Adipocyte (in vitro differentiated cells): Measurements from ENCODE around the gene AKR1C8.
"Not testable (repeated sequence)": the region's sequence is repeated elsewhere in the genome, so short reads cannot be mapped to it uniquely, and the experiment has no call there.

Experiments
- DNase-seq: peaks from one replicate; pipeline ENCODE4 v3.0.0-alpha.2; 2015; ENCODE audit warnings: low read depth
- H3K27me3 ChIP-seq: replicated peaks from 2 replicates; pipeline ENCODE4 v1.7.0; 2013; ENCODE audit warnings: mild to moderate bottlenecking, low read length, moderate library complexity; ENCODE audit not compliant: control insufficient read depth, insufficient read depth
- H3K36me3 ChIP-seq: 2 replicates; pipeline ENCODE4 v1.7.0; 2013; ENCODE audit warnings: low read length, mild to moderate bottlenecking, moderate library complexity; ENCODE audit not compliant: control insufficient read depth, insufficient read depth, severe bottlenecking
- H3K4me1 ChIP-seq: 2 replicates; pipeline ENCODE4 v1.7.0; 2013; ENCODE audit warnings: mild to moderate bottlenecking, low read length, moderate library complexity; ENCODE audit not compliant: control insufficient read depth, insufficient read depth
- H3K4me3 ChIP-seq: 2 replicates; pipeline ENCODE4 v1.7.0; 2013; ENCODE audit warnings: mild to moderate bottlenecking, low read length, moderate library complexity
- H3K9ac ChIP-seq: 2 replicates; pipeline ENCODE4 v1.7.0; 2013; ENCODE audit warnings: mild to moderate bottlenecking, low read length, moderate library complexity
- H3K9me3 ChIP-seq: 2 replicates; pipeline ENCODE4 v1.7.0; 2013; ENCODE audit warnings: mild to moderate bottlenecking, low read length, moderate library complexity; ENCODE audit not compliant: control insufficient read depth

AKR1C8 gene

DNA sequence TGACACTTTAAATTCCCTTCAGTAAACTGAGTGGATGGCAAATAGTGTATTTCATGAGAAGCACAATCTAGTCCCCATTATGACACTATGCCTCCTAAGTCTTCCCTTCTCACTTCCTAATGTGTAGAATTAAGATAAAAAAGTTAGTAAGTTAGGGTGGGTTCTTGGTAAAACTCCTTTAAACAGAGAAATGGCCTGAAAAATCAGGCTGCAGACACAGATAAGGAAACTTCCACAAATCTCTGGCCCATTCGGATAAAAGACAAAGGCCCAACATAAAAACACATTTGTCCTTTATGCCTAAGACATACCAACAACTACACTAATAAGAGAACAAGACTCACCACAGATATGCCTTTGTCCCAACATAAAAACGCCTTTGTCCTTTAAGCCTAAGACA, 21.5 kb downstream of the AKR1C8 start:
- no peaks in the 10 kb centered on the region for H3K36me3 ChIP-seq
- H3K9me3 ChIP-seq = peaks cover 42% of the 10 kb centered on the region
- no peak overlapping the region for H3K9ac ChIP-seq
- H3K27me3 ChIP-seq = no peaks in the 10 kb centered on the region
- H3K4me3 ChIP-seq = no peak overlapping the region
- no peak for DNase-seq
- H3K4me1 ChIP-seq = no peaks in the 10 kb centered on the region

DNA sequence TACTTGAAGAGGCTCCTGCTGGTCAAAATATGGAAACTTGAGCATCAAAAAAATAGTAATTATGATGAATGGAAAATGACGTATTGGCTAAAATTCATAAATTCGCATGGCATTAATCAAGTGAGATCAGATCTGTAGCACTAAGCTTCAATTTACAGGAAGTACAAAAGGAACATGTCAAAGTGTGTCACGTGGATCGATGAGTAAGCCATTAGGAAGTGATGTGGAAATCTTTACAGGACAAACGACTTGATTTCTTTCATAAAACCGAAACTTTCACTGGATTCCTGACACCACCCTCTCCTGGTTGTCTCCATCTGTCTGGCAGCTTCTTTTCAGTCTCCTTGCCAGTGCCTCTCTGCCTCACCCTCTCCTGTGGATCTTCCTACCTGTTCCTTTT, 25.8 kb downstream of the AKR1C8 start:
- Histone ChIP-seq H3K27me3 (no peaks in the 10 kb centered on the region), H3K4me1 (no peaks in the 10 kb centered on the region), H3K9me3 (peaks cover 13% of the 10 kb centered on the region), H3K36me3 (no peaks in the 10 kb centered on the region), H3K4me3 (no peak overlapping the region), H3K9ac (no peak overlapping the region)
- DNase-seq = no peak

DNA sequence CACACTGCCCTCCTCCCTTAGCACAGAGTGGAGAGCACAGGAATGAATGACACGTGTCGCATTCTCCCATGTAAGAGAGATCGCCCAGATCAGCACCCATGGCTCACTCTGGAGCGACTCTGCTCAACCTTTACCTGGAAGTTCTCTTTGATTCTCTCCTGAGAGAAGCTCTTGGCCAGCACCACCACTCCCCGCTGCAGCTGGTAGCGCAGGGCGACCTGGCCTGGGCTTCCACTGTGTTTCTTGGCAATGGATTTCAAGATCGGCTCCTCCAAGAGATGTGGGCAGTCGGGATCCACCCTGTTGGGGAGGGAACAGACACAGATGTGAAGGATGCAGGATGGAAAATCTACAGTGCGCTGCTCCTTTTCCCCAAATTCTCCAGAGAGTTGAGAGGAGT, 27.4 kb downstream of the AKR1C8 start:
- DNase-seq = no peak
- H3K9ac ChIP-seq = no peak overlapping the region
- no peaks in the 10 kb centered on the region for H3K4me1 ChIP-seq
- no peaks in the 10 kb centered on the region for H3K9me3 ChIP-seq
- no peak overlapping the region for H3K4me3 ChIP-seq
- no peaks in the 10 kb centered on the region for H3K27me3 ChIP-seq
- H3K36me3 ChIP-seq = no peaks in the 10 kb centered on the region

DNA sequence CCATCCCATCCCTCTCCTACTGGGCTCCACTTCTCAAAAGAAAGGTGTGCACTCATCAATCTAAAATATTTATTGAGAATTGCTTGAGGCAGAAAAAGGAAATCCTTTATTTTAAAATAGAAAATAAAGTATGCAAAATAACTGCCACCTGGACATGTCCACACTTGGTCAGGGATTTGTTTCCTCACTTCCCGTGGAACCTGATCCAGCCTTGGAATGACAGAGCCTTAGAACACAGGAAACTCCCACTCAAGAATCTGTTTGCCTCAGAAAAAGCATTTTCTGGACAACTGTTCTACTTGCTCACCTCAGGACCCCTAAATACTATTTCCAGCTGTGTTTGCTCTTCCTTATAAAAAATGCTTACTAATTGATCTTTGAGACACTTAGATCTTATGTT, 29.0 kb downstream of the AKR1C8 start:
- Histone ChIP-seq H3K9me3 (no peaks in the 10 kb centered on the region), H3K4me1 (no peaks in the 10 kb centered on the region), H3K36me3 (no peaks in the 10 kb centered on the region), H3K4me3 (no peak overlapping the region), H3K27me3 (no peaks in the 10 kb centered on the region), H3K9ac (no peak overlapping the region)
- no peak for DNase-seq

DNA sequence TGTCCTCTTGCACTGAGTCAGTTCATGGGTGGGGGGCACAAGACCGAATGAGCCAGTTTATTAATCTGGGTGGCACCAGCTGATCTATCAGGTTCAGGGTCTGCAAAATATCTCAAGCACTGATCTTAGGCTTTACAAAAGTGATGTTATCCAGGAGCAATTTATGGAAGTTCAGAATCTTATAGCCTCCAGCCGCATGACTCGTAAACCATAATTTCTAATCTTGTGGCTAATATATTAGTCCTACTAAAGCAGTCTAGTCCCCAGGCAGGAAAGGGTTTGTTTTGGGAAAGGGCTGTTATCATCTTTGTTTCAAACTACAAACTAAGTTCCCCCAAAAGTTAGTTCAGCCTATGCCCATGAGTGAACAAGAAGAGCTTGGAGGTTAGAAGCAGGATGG, 33.9 kb downstream of the AKR1C8 start:
- Histone ChIP-seq H3K9ac (no peak overlapping the region), H3K4me1 (no peaks in the 10 kb centered on the region), H3K9me3 (peaks cover 8% of the 10 kb centered on the region), H3K36me3 (no peaks in the 10 kb centered on the region), H3K27me3 (no peaks in the 10 kb centered on the region), H3K4me3 (no peak overlapping the region)
- no peak for DNase-seq

DNA sequence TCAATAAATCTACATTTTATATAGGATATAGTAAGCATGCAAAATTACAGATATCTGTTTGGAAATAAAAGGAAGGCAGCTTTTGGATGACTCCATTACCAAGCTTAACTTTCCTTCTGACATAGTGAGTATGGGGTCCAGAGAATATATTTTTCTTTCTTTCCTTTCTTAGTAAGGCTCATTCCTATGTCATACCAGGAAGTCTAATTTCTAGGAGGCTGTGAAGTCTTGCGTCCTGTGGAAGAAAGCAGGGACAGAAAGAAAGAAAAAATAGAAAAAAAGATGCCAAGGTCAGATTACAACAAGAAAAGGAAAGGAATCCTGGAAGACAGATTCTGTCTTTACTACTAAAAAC, 36.3 kb downstream of the AKR1C8 start:
- no peak for DNase-seq
- H3K9ac ChIP-seq = no peak overlapping the region
- no peak overlapping the region for H3K4me3 ChIP-seq
- no peaks in the 10 kb centered on the region for H3K4me1 ChIP-seq
- peaks cover 8% of the 10 kb centered on the region for H3K9me3 ChIP-seq
- no peaks in the 10 kb centered on the region for H3K27me3 ChIP-seq
- no peaks in the 10 kb centered on the region for H3K36me3 ChIP-seq

DNA sequence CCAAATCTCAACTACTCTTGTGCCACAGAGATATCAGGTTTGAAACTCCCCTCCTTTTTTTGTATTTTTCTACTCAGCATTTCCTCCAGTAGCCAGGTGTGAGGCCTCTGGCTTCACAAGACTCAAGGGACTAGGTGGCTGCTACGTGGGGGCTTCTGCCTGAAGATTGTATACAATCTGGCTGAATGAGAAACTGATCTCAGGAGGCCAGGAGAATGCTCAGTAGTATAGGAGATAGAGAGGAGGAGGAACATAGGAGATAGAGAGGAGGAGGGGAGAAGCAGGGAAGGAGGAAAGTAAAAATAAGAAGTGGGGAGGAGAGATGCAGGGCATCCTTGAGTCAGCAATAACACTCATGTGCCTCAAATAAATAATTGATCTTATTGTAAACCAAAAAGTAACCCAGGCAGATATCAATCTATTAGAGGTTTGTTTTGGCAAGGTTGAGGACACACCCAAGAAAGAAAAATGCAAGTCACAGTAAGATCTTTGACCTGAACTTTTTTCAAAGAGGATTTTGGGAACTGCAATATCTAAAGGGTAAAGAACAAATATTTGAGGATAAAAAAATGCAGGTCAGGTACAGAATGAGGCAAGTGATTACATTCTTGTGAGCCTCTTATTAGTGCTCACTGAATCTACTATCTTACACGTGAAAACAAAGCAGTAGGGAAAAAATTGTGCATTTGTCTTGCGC, 36.8 kb downstream of the AKR1C8 start:
- Histone ChIP-seq H3K9me3 (peaks cover 8% of the 10 kb centered on the region), H3K4me3 (no peak overlapping the region), H3K4me1 (no peaks in the 10 kb centered on the region), H3K9ac (no peak overlapping the region), H3K27me3 (no peaks in the 10 kb centered on the region), H3K36me3 (no peaks in the 10 kb centered on the region)
- no peak for DNase-seq

DNA sequence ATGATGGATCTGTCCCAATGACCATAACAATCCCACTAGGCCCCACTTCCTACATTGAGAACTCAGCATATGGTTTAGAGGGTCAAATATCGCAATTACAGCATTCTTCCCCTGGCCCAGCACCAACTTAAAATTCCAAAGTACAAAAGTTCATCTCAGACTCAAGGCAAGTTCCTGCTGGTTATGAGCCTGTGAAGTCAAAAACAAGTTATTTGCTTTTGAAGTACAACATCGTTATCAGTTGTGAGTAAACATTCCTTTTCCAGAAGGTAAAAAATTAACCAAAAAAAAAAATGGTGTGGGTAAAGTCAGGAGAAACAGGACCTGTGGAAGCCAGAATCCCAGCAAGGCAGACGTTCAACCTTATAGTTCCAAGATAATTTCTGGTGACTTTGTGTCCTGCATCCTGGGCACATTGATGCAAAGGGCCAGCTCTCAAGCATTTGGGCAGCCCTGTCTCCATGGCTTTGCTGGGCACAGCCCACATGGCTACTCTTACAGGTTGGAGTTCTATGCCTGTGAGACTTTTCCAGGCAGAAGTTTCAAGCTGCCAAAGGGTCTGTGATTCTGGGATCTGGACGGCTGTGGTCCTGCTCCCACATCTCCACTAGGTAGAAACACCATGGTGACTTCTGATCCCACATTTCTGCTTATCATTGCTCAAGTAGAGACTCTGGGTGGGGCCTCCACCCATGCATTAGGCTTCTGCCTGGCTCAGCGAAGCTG, 37.5 kb downstream of the AKR1C8 start:
- no peak for DNase-seq
- Histone ChIP-seq H3K4me3 (no peak overlapping the region), H3K4me1 (no peaks in the 10 kb centered on the region), H3K9ac (no peak overlapping the region), H3K27me3 (no peaks in the 10 kb centered on the region), H3K36me3 (no peaks in the 10 kb centered on the region), H3K9me3 (peaks cover 8% of the 10 kb centered on the region)

DNA sequence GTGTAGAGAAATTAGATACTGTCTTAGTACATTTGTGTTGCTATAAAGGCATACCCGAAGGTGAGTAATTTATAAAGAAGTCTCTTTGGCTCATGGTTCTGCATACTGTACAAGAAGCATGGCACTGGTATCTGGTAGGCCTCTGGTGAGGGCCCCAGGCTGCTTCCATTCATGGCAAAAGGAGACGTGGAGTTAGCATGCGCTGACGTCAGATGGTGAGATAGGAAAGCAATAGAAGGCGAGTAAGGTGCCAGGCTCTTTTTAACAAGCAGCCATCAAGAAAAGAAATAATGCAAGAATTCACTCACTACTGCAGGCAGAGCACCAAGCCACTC, 38.1 kb downstream of the AKR1C8 start:
- Histone ChIP-seq H3K36me3 (no peaks in the 10 kb centered on the region), H3K9me3 (peaks cover 8% of the 10 kb centered on the region), H3K27me3 (no peaks in the 10 kb centered on the region), H3K4me3 (no peak overlapping the region), H3K9ac (no peak overlapping the region), H3K4me1 (no peaks in the 10 kb centered on the region)
- no peak for DNase-seq

DNA sequence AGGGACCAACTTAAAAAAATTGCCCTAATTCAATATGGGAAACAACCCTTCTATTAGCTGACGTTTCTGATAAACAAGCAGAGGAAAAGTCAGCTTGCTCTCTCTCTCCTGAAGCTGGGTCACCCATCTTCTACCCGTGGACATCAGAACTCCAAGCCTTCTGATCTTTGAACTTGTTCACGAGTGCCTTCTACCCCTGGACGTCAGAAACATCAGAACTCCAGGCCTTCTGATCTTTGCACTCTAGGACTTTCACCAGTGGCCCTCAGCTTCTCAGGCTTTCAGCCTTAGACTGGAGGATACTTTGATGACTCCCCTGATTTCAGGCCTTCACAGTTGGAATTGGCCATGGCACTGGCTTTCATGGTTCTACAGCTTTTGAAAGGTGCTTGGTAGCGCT, 41.8 kb downstream of the AKR1C8 start:
- no peak for DNase-seq

DNA sequence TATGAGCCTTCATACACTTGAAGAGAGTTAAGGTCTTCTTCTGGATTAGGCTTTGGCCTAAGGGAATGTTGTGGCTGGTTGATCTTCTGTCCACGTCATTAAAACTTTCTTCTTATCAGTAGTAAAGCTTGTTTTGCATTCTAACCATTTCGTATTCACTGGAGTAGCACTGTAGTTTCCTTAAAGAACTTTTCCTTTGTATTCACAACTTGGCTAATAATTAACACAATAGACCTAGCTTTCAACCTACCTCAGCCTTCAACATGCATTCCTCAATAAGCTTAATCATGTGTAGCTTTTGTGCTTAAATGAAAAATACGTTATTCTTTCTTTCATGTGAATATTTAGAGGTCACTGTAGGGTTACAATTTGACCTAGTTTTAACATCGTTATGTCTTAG, 42.8 kb downstream of the AKR1C8 start:
- Histone ChIP-seq H3K9ac (no peak overlapping the region), H3K36me3 (no peaks in the 10 kb centered on the region), H3K4me3 (no peak overlapping the region), H3K4me1 (no peaks in the 10 kb centered on the region), H3K9me3 (no peaks in the 10 kb centered on the region), H3K27me3 (no peaks in the 10 kb centered on the region)
- DNase-seq = no peak

More for the DNA sequence above, 41.8 kb downstream of the AKR1C8 start:
- H3K9me3 ChIP-seq = no peaks in the 10 kb centered on the region
- no peaks in the 10 kb centered on the region for H3K36me3 ChIP-seq
- no peaks in the 10 kb centered on the region for H3K4me1 ChIP-seq
- H3K9ac ChIP-seq = no peak overlapping the region
- no peaks in the 10 kb centered on the region for H3K27me3 ChIP-seq
- H3K4me3 ChIP-seq = no peak overlapping the region

DNA sequence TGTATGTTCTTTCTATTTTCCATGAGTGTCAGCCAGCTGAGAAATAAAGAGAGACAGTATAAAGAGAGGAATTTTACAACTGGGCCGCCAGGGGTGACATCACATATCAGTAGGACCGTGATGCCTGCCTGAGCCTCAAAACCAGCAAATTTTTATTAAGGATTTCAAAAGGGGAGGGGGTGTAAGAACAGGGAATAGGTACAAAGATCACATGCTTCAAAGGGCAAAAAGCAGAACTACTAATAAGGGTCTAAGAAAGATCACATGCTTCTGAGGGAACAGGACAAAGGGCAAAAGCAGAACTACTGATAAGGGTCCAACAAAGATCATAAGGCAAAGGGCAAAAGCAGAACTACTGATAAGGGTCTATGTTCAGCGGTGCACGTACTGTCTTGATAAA, 47.3 kb downstream of the AKR1C8 start:
- not testable (repeated sequence) for H3K27me3 ChIP-seq, DNase-seq, H3K36me3 ChIP-seq

More for the DNA sequence above, 47.3 kb downstream of the AKR1C8 start:
- not testable (repeated sequence) for H3K9ac ChIP-seq, H3K4me3 ChIP-seq, H3K4me1 ChIP-seq
- H3K9me3 ChIP-seq = peaks cover 17% of the 10 kb centered on the region
